Measurements from ENCODE around the gene POLRMT.

POLRMT gene

DNA sequence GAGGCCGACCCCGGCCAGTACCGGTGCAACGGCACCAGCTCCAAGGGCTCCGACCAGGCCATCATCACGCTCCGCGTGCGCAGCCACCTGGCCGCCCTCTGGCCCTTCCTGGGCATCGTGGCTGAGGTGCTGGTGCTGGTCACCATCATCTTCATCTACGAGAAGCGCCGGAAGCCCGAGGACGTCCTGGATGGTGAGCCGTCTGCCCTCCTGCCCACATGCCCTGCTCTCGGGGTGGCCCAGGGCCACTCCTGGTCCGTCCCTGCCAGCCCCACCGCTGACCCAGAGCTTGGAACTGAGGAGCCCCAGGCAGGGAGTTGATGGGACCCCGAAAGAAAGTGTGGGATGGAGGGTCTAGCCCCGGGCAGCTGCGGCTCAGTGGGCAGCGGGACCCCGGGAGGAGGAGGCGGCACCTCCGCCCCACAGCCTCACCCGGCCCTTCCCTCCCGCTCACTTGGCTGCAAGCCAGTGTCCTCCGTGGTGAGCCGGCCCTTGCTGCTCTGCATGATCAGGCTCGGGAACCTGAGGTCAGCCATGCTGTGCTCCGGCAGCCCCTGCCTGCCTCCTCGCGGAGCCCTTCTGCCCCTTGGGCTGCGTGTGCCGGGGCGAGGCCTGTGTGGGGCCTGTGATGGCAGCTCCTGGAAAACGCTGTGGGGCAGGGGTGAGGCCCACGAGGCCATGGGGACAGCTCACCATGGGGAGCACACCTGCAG lies 51.8 kb downstream of the POLRMT start:
- TF ChIP-seq, protein P1, sequence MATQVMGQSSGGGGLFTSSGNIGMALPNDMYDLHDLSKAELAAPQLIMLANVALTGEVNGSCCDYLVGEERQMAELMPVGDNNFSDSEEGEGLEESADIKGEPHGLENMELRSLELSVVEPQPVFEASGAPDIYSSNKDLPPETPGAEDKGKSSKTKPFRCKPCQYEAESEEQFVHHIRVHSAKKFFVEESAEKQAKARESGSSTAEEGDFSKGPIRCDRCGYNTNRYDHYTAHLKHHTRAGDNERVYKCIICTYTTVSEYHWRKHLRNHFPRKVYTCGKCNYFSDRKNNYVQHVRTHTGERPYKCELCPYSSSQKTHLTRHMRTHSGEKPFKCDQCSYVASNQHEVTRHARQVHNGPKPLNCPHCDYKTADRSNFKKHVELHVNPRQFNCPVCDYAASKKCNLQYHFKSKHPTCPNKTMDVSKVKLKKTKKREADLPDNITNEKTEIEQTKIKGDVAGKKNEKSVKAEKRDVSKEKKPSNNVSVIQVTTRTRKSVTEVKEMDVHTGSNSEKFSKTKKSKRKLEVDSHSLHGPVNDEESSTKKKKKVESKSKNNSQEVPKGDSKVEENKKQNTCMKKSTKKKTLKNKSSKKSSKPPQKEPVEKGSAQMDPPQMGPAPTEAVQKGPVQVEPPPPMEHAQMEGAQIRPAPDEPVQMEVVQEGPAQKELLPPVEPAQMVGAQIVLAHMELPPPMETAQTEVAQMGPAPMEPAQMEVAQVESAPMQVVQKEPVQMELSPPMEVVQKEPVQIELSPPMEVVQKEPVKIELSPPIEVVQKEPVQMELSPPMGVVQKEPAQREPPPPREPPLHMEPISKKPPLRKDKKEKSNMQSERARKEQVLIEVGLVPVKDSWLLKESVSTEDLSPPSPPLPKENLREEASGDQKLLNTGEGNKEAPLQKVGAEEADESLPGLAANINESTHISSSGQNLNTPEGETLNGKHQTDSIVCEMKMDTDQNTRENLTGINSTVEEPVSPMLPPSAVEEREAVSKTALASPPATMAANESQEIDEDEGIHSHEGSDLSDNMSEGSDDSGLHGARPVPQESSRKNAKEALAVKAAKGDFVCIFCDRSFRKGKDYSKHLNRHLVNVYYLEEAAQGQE (IDR thresholded peaks at IDR 0.05; ENCODE audit: low read depth), result no peak
- TF ChIP-seq ZBTB7A (IDR thresholded peaks at IDR 0.05; ENCODE audit: low read depth), result no peak
- TF ChIP-seq, protein P2, sequence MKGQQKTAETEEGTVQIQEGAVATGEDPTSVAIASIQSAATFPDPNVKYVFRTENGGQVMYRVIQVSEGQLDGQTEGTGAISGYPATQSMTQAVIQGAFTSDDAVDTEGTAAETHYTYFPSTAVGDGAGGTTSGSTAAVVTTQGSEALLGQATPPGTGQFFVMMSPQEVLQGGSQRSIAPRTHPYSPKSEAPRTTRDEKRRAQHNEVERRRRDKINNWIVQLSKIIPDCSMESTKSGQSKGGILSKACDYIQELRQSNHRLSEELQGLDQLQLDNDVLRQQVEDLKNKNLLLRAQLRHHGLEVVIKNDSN (IDR thresholded peaks at IDR 0.05), result no peak
- TF ChIP-seq YY1 (IDR thresholded peaks at IDR 0.05; ENCODE audit: low read depth), result no peak
- TF ChIP-seq CREB1 (IDR thresholded peaks at IDR 0.05; ENCODE audit: low read depth), result no peak
- TF ChIP-seq, protein P3, sequence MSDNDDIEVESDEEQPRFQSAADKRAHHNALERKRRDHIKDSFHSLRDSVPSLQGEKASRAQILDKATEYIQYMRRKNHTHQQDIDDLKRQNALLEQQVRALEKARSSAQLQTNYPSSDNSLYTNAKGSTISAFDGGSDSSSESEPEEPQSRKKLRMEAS (IDR thresholded peaks at IDR 0.05), result peak; percentile 9; the same call in 1 of the 2 replicates
- peak; percentile 71 for TF ChIP-seq NFIC (IDR thresholded peaks at IDR 0.05)
- TF ChIP-seq EP300 (IDR thresholded peaks at IDR 0.05; ENCODE audit: borderline replicate concordance), result no peak
- TF ChIP-seq TEAD4 (IDR thresholded peaks at IDR 0.05), result no peak
- TF ChIP-seq TCF12 (IDR thresholded peaks at IDR 0.05; ENCODE audit: low read depth), result no peak

DNA sequence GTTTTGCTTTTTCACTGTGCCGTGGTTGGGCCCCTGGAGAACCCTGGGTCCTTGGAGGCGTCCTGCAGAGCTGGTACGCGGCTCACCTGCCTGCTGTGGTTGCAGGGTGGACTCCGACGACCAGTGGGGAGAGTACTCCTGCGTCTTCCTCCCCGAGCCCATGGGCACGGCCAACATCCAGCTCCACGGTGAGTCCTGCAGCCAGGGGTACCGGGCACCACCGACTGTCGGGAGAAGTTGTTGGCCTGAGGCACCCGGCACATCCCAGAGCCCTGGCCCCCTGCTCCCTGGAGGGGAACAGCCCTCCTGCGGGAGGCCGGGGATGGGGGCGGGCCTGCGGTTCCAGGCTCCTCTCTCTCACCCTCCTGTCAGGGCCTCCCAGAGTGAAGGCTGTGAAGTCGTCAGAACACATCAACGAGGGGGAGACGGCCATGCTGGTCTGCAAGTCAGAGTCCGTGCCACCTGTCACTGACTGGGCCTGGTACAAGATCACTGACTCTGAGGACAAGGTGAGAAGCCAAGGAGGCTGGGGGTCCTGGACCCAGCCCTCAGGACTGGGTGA lies 53.0 kb downstream of the POLRMT start:
- no peak for TF ChIP-seq TAF1 (IDR thresholded peaks at IDR 0.05; ENCODE audit: low read depth)
- no peak for TF ChIP-seq NFIC (IDR thresholded peaks at IDR 0.05)
- TF ChIP-seq EP300 (IDR thresholded peaks at IDR 0.05; ENCODE audit: borderline replicate concordance), result no peak
- no peak for TF ChIP-seq CEBPB (IDR thresholded peaks at IDR 0.05)
- TF ChIP-seq ZBTB7A (IDR thresholded peaks at IDR 0.05; ENCODE audit: low read depth), result no peak
- TF ChIP-seq, protein P1 (IDR thresholded peaks at IDR 0.05; ENCODE audit: low read depth), result no peak

DNA sequence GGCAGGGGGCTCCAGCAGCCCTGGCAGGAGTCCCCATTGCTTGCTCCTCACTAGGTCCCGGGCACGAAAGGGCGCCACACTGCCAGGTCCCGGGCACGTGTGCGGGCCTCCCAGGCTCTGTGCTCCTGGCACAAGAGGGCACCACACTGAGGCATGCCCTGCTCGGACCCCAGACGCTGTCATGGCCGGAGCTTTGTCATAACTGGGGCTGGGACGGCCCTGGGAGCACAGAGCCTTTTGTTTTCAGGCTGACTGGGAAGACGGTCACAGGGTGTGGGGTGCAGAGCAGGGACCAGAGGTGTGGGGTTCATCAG lies 53.5 kb downstream of the POLRMT start:
- TF ChIP-seq YY1 (IDR thresholded peaks at IDR 0.05; ENCODE audit: low read depth), result no peak
- no peak for TF ChIP-seq CREB1 (IDR thresholded peaks at IDR 0.05; ENCODE audit: low read depth)
- no peak for TF ChIP-seq NFIC (IDR thresholded peaks at IDR 0.05)
- TF ChIP-seq ZBTB7A (IDR thresholded peaks at IDR 0.05; ENCODE audit: low read depth), result no peak
- TF ChIP-seq, protein P2 (IDR thresholded peaks at IDR 0.05), result no peak
- no peak for TF ChIP-seq EGR1 (IDR thresholded peaks at IDR 0.05)
- TF ChIP-seq TAF1 (IDR thresholded peaks at IDR 0.05; ENCODE audit: low read depth), result no peak
- no peak for TF ChIP-seq FOXM1 (IDR thresholded peaks at IDR 0.05; ENCODE audit: borderline replicate concordance, low read depth)
- no peak for TF ChIP-seq TCF12 (IDR thresholded peaks at IDR 0.05; ENCODE audit: low read depth)
- no peak for TF ChIP-seq CEBPB (IDR thresholded peaks at IDR 0.05)
- TF ChIP-seq, protein P1 (IDR thresholded peaks at IDR 0.05; ENCODE audit: low read depth), result no peak
- TF ChIP-seq RAD21 (IDR thresholded peaks at IDR 0.05; ENCODE audit: low read depth), result no peak
- TF ChIP-seq TEAD4 (IDR thresholded peaks at IDR 0.05), result no peak
- no peak for TF ChIP-seq EP300 (IDR thresholded peaks at IDR 0.05; ENCODE audit: borderline replicate concordance)

DNA sequence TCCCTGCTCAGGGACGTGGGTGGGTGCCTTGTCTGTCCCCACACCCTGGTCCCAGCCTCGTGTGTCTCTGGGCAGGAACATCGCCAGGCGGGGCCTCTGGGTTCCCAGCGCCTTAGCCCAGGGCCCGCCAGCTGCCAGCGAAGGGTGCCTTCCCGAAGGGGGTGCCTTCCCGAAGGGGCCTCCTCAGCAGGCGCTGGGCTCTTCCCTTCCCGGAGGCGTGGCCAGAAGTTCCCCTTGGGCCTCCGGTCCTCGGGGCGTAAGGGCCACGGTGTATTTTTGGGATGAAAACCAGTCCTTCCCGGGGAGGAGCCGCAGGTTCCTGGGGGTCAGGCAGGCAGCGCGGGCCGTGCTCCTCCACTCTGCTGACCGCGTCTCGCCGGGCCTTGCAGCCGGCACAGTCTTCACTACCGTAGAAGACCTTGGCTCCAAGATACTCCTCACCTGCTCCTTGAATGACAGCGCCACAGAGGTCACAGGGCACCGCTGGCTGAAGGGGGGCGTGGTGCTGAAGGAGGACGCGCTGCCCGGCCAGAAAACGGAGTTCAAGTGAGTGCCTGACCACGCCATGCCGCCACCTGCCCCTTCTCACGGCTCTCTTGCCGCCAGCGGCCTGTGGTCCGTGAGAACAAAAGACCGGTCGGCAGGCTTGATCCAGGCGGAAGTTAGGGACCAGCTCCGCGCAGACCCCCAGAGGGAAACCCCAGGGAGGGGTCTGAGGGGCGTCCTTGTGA lies 54.1 kb downstream of the POLRMT start:
- TF ChIP-seq, protein P2 (IDR thresholded peaks at IDR 0.05), result no peak
- TF ChIP-seq YY1 (IDR thresholded peaks at IDR 0.05; ENCODE audit: low read depth), result no peak
- no peak for TF ChIP-seq NFIC (IDR thresholded peaks at IDR 0.05)
- TF ChIP-seq ZBTB7A (IDR thresholded peaks at IDR 0.05; ENCODE audit: low read depth), result no peak
- no peak for TF ChIP-seq TCF12 (IDR thresholded peaks at IDR 0.05; ENCODE audit: low read depth)
- TF ChIP-seq EGR1 (IDR thresholded peaks at IDR 0.05), result no peak
- TF ChIP-seq EP300 (IDR thresholded peaks at IDR 0.05; ENCODE audit: borderline replicate concordance), result no peak
- no peak for TF ChIP-seq TAF1 (IDR thresholded peaks at IDR 0.05; ENCODE audit: low read depth)
- no peak for TF ChIP-seq FOXM1 (IDR thresholded peaks at IDR 0.05; ENCODE audit: borderline replicate concordance, low read depth)
- no peak for TF ChIP-seq TEAD4 (IDR thresholded peaks at IDR 0.05)
- TF ChIP-seq CEBPB (IDR thresholded peaks at IDR 0.05), result no peak
- TF ChIP-seq, protein P1 (IDR thresholded peaks at IDR 0.05; ENCODE audit: low read depth), result no peak
- no peak for TF ChIP-seq CREB1 (IDR thresholded peaks at IDR 0.05; ENCODE audit: low read depth)
- TF ChIP-seq RAD21 (IDR thresholded peaks at IDR 0.05; ENCODE audit: low read depth), result no peak
- TF ChIP-seq, protein P3 (IDR thresholded peaks at IDR 0.05), result no peak

Data from Ishikawa (cell line).